ENCODE results near the gene EIF1B. TPM values are rescaled to one million over a fixed set of nuclear protein-coding genes. Genes with fewer than 3 reads are reported as not detected.

EIF1B gene
- total and polyA plus RNA-seq, 2 of the 13 experiments (the other 11 are each of a cell fraction or from before 2014, with no cell fraction given): 12.7 to 29.1 TPM

GRCh38 chr3:40309925-40310695 is 603 bp downstream of the EIF1B start:
- Histone ChIP-seq H3K4me2 (ENCODE audit: low read depth, low read length) (peak overlapping the region; percentile 77), H4K20me1 (ENCODE audit: insufficient read depth, low read length) (no peaks in the 10 kb centered on the region; the same call in 1 of the 2 replicates), H3K9ac (ENCODE audit: insufficient read depth, low read depth, low read length) (peak overlapping the region; percentile 96), H3K79me2 (ENCODE audit: insufficient read depth, low read length) (peaks cover 19% of the 10 kb centered on the region), H3K9me3 (ENCODE audit: low read length) (no peaks in the 10 kb centered on the region), H3K36me3 (replicated peaks in 1 of 2; ENCODE audit: control insufficient read depth in 1 of 2, insufficient read depth in 2 of 2, low read length in 2 of 2) (peaks cover 0 to 12% of the 10 kb centered on the region in 2 experiments), H3K4me1 (ENCODE audit: insufficient read depth, low read length) (peaks cover 44% of the 10 kb centered on the region), H3K4me3 (replicated peaks in 1 of 3; ENCODE audit: insufficient read depth in 1 of 3, low read depth in 2 of 3, low read length in 3 of 3) (peak overlapping the region; percentile 88 to 94 (median 93)), H2AFZ (ENCODE audit: low read length) (no peak overlapping the region), H3K27me3 (ENCODE audit: control insufficient read depth in 1 of 2, insufficient read depth in 2 of 2, low read length in 2 of 2) (no peaks in the 10 kb centered on the region), H3K27ac (ENCODE audit: extremely low read length, insufficient read depth, low read length) (peak overlapping the region; percentile 96)
- TSS peak; percentile 62 for BruUV-seq (replicated peaks)
- ChIA-PET CTCF (ENCODE audit: low intra/inter-chr PET ratio, low total read pairs) (interaction anchor here (0.9 kb wide), 1 partner anchor 119 kb away, joined by 3 read pairs; no protein-coding TSS in a partner anchor), POLR2A (interaction anchor here (0.6 to 1.6 kb wide), 7 partner anchors 11 to 890 kb away, joined by 3 to 6 read pairs (median 3); partner anchors contain the start of genes CTNNB1, RPL14 and ZNF620)
- intact Hi-C loops (cut with micrococcal nuclease; ENCODE audit: unreplicated experiment): loop anchor here (1.0 kb wide), 1 partner anchor 143 kb away; no protein-coding TSS in a partner anchor
- WGBS (ENCODE audit: low lambda C conversion rate): under 1% methylated on average over 41 of the region's 49 CpGs
- in situ Hi-C loops (cut with HindIII; ENCODE audit: extremely low pct_ligation_motif_present, low pct_unique_long_range_greater_than_20kb): loop anchor here (10.0 kb wide), 1 partner anchor 145 kb away; the partner anchor contains the start of gene RPL14
- DNase-seq (ENCODE audit: low spot score) (peak; percentile 35), ATAC-seq (peak; percentile 68), FAIRE-seq (no peak)
- TF ChIP-seq RBAK (CRISPR knock-in tag; IDR thresholded peaks at IDR 0.05): no peak
- TF ChIP-seq ZSCAN30 (CRISPR knock-in tag; IDR thresholded peaks at IDR 0.05): no peak
- TF ChIP-seq ZNF317 (CRISPR knock-in tag; IDR thresholded peaks at IDR 0.05): 0 out of 2 replicates have a peak, but pooled peaks have one; percentile 0
- TF ChIP-seq PPARG (CRISPR knock-in tag; conservative IDR thresholded peaks at IDR 0.05): no peak
- no peak; the same call in 1 of the 2 replicates for TF ChIP-seq ZNF124 (CRISPR knock-in tag; IDR thresholded peaks at IDR 0.05)
- no peak for TF ChIP-seq ERF (CRISPR knock-in tag; IDR thresholded peaks at IDR 0.05)
- no peak for TF ChIP-seq ZNF766 (CRISPR knock-in tag; IDR thresholded peaks at IDR 0.05; ENCODE audit: borderline replicate concordance)
- TF ChIP-seq, protein P1, sequence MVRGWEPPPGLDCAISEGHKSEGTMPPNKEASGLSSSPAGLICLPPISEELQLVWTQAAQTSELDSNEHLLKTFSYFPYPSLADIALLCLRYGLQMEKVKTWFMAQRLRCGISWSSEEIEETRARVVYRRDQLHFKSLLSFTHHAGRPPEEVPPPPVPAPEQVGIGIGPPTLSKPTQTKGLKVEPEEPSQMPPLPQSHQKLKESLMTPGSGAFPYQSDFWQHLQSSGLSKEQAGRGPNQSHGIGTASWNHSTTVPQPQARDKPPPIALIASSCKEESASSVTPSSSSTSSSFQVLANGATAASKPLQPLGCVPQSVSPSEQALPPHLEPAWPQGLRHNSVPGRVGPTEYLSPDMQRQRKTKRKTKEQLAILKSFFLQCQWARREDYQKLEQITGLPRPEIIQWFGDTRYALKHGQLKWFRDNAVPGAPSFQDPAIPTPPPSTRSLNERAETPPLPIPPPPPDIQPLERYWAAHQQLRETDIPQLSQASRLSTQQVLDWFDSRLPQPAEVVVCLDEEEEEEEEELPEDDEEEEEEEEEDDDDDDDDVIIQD (CRISPR knock-in tag; IDR thresholded peaks at IDR 0.05; ENCODE audit: low read depth): no peak; the same call in 1 of the 2 replicates
- TF ChIP-seq ZNF331 (CRISPR knock-in tag; IDR thresholded peaks at IDR 0.05): no peak
- no peak for TF ChIP-seq CHD4 (IDR thresholded peaks at IDR 0.05; ENCODE audit: borderline replicate concordance, low read length)
- TF ChIP-seq PTBP1 (IDR thresholded peaks at IDR 0.05; ENCODE audit: low read depth, low read length, poor library complexity, severe bottlenecking): no peak
- no peak for TF ChIP-seq RNF2 (conservative IDR thresholded peaks at IDR 0.05; ENCODE audit: low read depth)
- TF ChIP-seq SNAI1 (CRISPR knock-in tag; IDR thresholded peaks at IDR 0.05; ENCODE audit: borderline replicate concordance): no peak
- TF ChIP-seq, protein P2, sequence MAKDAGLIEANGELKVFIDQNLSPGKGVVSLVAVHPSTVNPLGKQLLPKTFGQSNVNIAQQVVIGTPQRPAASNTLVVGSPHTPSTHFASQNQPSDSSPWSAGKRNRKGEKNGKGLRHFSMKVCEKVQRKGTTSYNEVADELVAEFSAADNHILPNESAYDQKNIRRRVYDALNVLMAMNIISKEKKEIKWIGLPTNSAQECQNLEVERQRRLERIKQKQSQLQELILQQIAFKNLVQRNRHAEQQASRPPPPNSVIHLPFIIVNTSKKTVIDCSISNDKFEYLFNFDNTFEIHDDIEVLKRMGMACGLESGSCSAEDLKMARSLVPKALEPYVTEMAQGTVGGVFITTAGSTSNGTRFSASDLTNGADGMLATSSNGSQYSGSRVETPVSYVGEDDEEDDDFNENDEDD (CRISPR knock-in tag; IDR thresholded peaks at IDR 0.05; ENCODE audit: borderline replicate concordance): no peak
- no peak for TF ChIP-seq ZNF18 (CRISPR knock-in tag; IDR thresholded peaks at IDR 0.05; ENCODE audit: insufficient replicate concordance)
- no peak for TF ChIP-seq EHMT2 (IDR thresholded peaks at IDR 0.05; ENCODE audit: borderline replicate concordance, low read depth, low read length)
- 0 out of 2 replicates have a peak, but pooled peaks have one; percentile 17 for TF ChIP-seq HNF1B (CRISPR knock-in tag; IDR thresholded peaks at IDR 0.05)

All from HepG2 (cell line).